Tongue (tissue), 2 donors: ENCODE results near the gene RNF224. TPM values are rescaled to one million over a fixed set of nuclear protein-coding genes. Genes with fewer than 3 reads are reported as not detected.
"Not testable (repeated sequence)": the region's sequence is repeated elsewhere in the genome, so short reads cannot be mapped to it uniquely, and the experiment has no call there.

Experiments used
- DNase-seq: peaks from one replicate; pipeline ENCODE4 v3.0.0-alpha.2; 2015
- total RNA-seq: library from RNA; depleted of rRNA; stranded (reverse); fragments of >200 nt; gene quantifications from one replicate; pipeline ENCODE4 v1.2.3, GENCODE V29; 2014

RNF224 gene
- total RNA-seq, 1 donor from 2014 or later: not detected

GRCh38 chr9:137254624-137255447 lies 27.5 kb downstream of the RNF224 start, which contains the start of gene NELFB:
TSS of gene NELFB (plus strand) at chr9:137255327.
- DNase-seq: peak; percentile 96

- no peak for DNase-seq
Measured at GRCh38 chr9:137255448-137256114, 28.3 kb downstream of the RNF224 start.

- no peak for DNase-seq
Measured at GRCh38 chr9:137256362-137256761, 29.1 kb downstream of the RNF224 start.

- DNase-seq: no peak
Measured at GRCh38 chr9:137256856-137257255, 29.6 kb downstream of the RNF224 start.

GRCh38 chr9:137262173-137262908 lies 35.0 kb downstream of the RNF224 start:
- not testable (repeated sequence) for DNase-seq

GRCh38 chr9:137262909-137263285 lies 35.6 kb downstream of the RNF224 start:
- DNase-seq: no peak

GRCh38 chr9:137263506-137263905 lies 36.2 kb downstream of the RNF224 start:
- no peak for DNase-seq

- no peak for DNase-seq
Measured at GRCh38 chr9:137264067-137264466, 36.8 kb downstream of the RNF224 start.

GRCh38 chr9:137265496-137266161 lies 38.3 kb downstream of the RNF224 start:
- DNase-seq: no peak

- no peak for DNase-seq
Measured at GRCh38 chr9:137266162-137266527, 38.8 kb downstream of the RNF224 start.

- DNase-seq: no peak
Measured at GRCh38 chr9:137266585-137267453, 39.5 kb downstream of the RNF224 start.

- no peak for DNase-seq
Measured at GRCh38 chr9:137267933-137268355, 40.6 kb downstream of the RNF224 start.

GRCh38 chr9:137268538-137269201 lies 41.4 kb downstream of the RNF224 start:
- DNase-seq: no peak

GRCh38 chr9:137269231-137269772 lies 42.0 kb downstream of the RNF224 start:
- no peak for DNase-seq

GRCh38 chr9:137270929-137271695 lies 43.8 kb downstream of the RNF224 start:
- no peak for DNase-seq

GRCh38 chr9:137271696-137272076 lies 44.4 kb downstream of the RNF224 start:
- no peak for DNase-seq

- no peak for DNase-seq
Measured at GRCh38 chr9:137272241-137273094, 45.2 kb downstream of the RNF224 start.

- DNase-seq: no peak
Measured at GRCh38 chr9:137273095-137273490, 45.8 kb downstream of the RNF224 start.
